ENCODE results near the gene KRT17. TPM values are rescaled to one million over a fixed set of nuclear protein-coding genes. Genes with fewer than 3 reads are reported as not detected.

The KRT17 gene
- total RNA-seq, 1 donor from 2014 or later = 238 TPM

DNA sequence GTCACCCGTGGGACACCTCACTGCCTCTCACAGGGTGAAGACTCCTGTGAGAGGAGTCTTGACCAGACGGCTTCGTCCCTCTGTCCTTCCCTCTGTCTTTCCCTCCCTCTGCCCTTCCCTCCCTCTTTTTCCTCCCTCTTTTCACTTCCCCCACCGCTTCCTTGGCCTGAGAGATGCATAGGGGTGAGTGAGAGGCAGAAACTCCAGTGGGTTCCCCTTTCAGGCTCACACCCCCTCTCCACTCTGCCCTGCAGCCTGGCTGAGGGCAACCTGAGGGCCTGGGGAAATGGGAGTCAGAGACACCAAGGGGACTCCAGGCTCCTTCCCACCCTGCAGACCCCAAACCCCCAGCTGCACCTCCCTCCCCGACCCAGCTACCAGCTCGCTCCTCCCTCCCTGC lies 14.6 kb upstream of the KRT17 start:
- H3K4me3 Mint-ChIP-seq = no peak overlapping the region
- peaks cover 17% of the 10 kb centered on the region for H3K4me1 Mint-ChIP-seq
- TF ChIP-seq CTCF (IDR thresholded peaks at IDR 0.05; ENCODE audit: unreplicated experiment) = no peak
- H3K27ac Mint-ChIP-seq = no peak overlapping the region
- H3K36me3 Mint-ChIP-seq = no peaks in the 10 kb centered on the region
- H3K9me3 Mint-ChIP-seq = no peaks in the 10 kb centered on the region
- H3K27me3 Mint-ChIP-seq (ENCODE audit: low read depth) = no peaks in the 10 kb centered on the region
- DNase-seq (ENCODE audit: low spot score in 2 of 2, unreplicated experiment in 2 of 2) = no peak

- Mint-ChIP-seq H3K27ac (no peak overlapping the region), H3K4me1 (peaks cover 17% of the 10 kb centered on the region), H3K27me3 (ENCODE audit: low read depth) (no peaks in the 10 kb centered on the region), H3K36me3 (no peaks in the 10 kb centered on the region), H3K4me3 (no peak overlapping the region), H3K9me3 (no peaks in the 10 kb centered on the region)
- TF ChIP-seq CTCF (IDR thresholded peaks at IDR 0.05; ENCODE audit: unreplicated experiment) = no peak
- no peak for DNase-seq (ENCODE audit: low spot score in 2 of 2, unreplicated experiment in 2 of 2)
Observed at GRCh38 chr17:41638194-41638593, 13.8 kb upstream of the KRT17 start.

DNA sequence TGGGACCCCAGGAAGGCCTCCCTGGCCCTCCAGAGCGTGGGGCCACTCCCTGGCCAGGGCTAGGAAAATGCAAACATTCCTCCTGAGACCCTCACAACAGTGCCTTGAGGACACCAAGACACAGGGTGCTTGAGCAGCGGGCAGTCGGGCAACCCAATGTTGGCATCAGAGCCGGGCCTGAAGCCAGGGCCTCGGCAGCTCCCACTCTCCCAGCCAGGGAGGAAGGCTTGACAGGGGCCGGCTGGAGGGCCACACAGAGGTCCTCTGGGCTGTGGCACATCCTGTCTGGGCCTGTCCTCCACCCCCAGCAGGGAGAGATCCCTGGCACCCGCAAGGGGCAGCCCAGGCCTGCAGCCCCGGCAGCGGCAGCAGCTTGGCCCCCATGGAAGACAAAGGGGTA lies 12.3 kb upstream of the KRT17 start:
- H3K4me3 Mint-ChIP-seq = no peak overlapping the region
- no peak for DNase-seq (ENCODE audit: low spot score in 2 of 2, unreplicated experiment in 2 of 2)
- H3K27me3 Mint-ChIP-seq (ENCODE audit: low read depth) = no peaks in the 10 kb centered on the region
- H3K9me3 Mint-ChIP-seq = no peaks in the 10 kb centered on the region
- H3K4me1 Mint-ChIP-seq = peaks cover 17% of the 10 kb centered on the region
- H3K36me3 Mint-ChIP-seq = no peaks in the 10 kb centered on the region
- H3K27ac Mint-ChIP-seq = no peak overlapping the region
- TF ChIP-seq CTCF (IDR thresholded peaks at IDR 0.05; ENCODE audit: unreplicated experiment) = no peak

GRCh38 chr17:41635121-41636097 lies 11.0 kb upstream of the KRT17 start:
- H3K27ac Mint-ChIP-seq = peak overlapping the region; percentile 87
- H3K4me1 Mint-ChIP-seq = peaks cover 17% of the 10 kb centered on the region
- H3K9me3 Mint-ChIP-seq = no peaks in the 10 kb centered on the region
- no peak for TF ChIP-seq CTCF (IDR thresholded peaks at IDR 0.05; ENCODE audit: unreplicated experiment)
- no peaks in the 10 kb centered on the region for H3K27me3 Mint-ChIP-seq (ENCODE audit: low read depth)
- DNase-seq (ENCODE audit: low spot score in 2 of 2, unreplicated experiment in 2 of 2) = no peak
- no peak overlapping the region for H3K4me3 Mint-ChIP-seq
- no peaks in the 10 kb centered on the region for H3K36me3 Mint-ChIP-seq

GRCh38 chr17:41634639-41635038 lies 10.3 kb upstream of the KRT17 start:
- peak overlapping the region; percentile 87 for H3K27ac Mint-ChIP-seq
- no peaks in the 10 kb centered on the region for H3K27me3 Mint-ChIP-seq (ENCODE audit: low read depth)
- H3K4me3 Mint-ChIP-seq = no peak overlapping the region
- no peak for DNase-seq (ENCODE audit: low spot score in 2 of 2, unreplicated experiment in 2 of 2)
- TF ChIP-seq CTCF (IDR thresholded peaks at IDR 0.05; ENCODE audit: unreplicated experiment) = no peak
- peaks cover 17% of the 10 kb centered on the region for H3K4me1 Mint-ChIP-seq
- H3K36me3 Mint-ChIP-seq = no peaks in the 10 kb centered on the region
- no peaks in the 10 kb centered on the region for H3K9me3 Mint-ChIP-seq

All from mesothelial cell of epicardium (in vitro differentiated cells).